NCI-H2196 (cell line): Measurements from ENCODE around the gene PCSK6.
A peak's percentile ranks its signal among the peaks of the same experiment; 100 is the strongest.

Experiments used
- DNase-seq: peaks from one replicate; lab custom pipeline; 2025; ENCODE audit not compliant: unreplicated experiment; lab: John Stamatoyannopoulos, UW

PCSK6 gene

DNA sequence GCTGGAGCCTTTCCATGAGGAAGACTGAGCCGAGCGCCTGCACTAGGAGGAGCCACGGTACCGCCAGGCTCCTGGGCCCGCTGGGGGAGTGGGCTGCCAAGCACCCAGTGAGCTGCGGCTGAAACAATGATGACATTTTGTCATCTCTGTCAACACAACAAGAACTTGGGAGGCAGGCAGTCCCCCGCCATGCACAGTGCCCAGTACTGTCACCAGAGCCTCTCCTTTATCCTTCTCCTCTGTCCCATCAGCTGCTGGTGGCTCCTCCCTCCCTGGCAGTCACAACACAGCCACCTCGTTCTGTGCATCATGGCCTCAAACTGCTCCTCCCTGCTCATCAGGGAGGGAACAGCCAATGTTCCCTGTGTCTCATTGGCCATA is 34.0 kb upstream of the PCSK6 start:
- no peak for DNase-seq

DNA sequence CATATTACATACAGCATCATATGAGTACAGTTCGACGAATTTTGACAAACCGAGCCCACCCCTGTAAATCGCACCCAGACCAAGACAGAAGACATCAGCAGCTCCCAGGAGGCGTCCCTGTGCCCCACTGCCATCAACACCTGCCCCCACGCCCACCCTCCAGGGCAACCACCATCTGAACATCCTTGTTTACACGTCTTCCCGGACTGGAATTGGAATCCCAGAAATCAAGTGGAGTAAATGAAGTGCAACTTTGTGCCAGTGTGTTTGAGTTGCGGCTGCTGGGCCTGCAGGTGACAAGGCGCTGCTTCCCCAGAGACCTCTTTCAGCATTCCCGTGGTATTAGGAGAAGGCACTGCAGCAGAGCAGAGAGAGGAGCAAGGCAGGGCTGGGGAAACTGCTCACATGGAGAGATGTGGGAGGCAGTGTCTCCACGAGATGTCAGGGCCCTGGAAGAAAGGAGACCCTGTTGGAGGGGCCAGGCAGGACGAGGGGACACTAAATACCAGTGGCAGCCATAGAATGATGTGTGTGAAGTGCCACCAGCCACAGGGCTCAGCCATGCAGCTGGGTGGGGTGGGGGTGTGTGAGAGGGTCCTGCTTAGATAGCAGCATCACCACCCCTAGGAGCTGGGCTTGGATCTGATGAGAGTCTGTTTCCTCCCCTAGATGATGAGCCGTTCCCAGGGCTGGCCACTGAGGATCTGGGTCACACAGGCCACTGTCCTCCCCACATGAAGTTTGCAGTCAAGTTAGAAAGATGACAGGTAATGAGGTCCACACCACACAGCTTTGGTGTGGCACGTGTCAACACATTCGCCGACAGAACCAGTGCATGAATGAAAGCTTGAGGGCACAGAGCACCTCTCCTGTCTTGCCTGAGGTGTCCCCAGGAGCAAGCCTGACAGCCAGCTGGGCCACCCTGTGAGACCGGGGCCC is 33.4 kb upstream of the PCSK6 start:
- no peak for DNase-seq

DNA sequence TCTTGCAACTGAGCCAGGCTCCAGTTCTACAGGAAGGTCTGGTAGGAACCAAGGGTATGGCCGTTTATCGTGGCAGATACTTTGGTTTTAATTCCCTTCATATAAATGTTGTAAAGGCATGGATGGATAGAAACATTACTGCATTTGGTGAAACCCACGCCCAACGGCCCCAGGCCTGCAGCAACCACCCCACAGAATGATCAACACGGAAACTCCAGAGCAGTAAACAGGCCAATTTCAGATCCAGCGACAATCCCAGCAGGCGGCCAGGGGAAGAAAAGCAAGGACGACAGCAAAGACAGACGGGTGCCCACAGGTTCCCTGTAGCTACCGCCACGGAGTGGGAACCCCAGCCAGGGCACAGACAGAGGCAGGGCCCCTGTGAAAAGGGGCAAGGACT is 32.6 kb upstream of the PCSK6 start:
- no peak for DNase-seq

DNA sequence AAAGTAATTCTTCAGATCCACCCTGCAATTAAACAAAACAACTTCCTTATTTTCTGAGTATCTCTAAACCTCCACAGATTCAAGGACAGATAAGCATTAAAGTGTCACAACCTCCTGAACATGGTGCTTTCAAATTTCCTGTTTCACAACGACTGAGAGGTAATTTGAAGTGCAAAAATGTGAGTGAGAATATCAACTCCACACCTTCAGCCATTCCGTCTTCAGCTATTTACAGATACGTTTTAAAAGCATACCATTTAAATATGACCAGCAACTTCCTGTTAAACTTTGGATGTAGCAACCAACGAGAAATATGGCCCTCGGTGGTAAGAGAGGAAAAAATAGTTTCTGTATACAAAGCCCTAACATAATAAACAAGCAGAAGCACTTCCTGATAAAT is 32.1 kb upstream of the PCSK6 start:
- DNase-seq = no peak

DNA sequence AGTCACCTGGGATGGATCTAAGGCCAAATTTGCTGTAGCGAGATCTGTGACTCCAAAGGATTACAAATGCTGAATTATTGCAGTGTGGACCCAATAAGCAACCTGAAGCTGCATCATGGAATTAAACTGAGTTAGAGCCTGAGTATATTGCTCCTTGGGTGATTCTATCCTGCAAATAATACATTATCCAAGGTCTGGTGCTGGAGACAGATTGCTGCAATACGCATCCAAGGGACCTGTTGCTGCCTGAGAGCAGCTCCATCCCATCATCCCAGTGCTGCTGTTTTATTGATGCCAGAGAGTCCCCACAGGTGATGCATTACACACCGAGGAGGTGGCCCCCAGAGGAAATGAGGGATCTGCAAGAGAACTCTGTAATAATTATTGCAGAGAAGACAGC is 31.6 kb upstream of the PCSK6 start:
- DNase-seq = no peak

DNA sequence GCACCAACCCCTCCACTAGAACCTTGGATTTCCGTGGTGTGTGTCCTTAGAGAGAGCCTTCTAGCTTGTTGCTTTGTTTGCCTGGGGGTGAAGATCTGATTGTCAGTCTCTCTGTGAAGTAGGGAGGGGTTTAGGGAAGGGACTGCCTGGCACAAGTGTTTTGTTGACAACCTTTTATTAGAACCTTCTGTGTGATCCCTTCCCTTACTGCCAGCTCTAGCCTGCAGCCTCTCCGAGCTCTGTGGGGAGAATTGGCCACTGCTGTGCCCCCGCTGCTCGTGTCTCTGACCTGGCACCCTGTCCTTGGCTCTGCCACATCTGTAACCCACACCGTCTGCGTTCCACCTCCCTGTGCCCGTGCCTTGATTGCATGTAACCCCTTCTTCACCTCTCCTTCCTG is 30.9 kb upstream of the PCSK6 start:
- DNase-seq = no peak

DNA sequence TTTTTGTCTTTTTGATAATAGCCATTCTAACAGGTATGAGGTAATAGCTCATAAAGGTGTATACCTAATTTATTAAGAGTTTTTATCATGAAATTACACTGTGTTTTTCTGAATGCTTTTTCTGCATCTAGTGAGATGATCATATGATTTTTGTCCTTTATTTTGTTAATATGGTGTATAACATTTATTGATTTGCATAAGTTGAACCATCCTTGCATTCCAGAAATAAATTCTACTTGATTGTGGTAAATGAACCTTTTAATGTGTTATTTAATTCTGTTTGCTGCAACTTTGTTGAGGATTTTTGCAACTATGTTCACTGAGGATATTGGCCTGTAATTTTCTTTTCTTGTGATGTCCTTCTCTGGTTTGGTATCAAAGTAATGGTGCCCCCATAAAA is 28.0 kb upstream of the PCSK6 start:
- DNase-seq = no peak

DNA sequence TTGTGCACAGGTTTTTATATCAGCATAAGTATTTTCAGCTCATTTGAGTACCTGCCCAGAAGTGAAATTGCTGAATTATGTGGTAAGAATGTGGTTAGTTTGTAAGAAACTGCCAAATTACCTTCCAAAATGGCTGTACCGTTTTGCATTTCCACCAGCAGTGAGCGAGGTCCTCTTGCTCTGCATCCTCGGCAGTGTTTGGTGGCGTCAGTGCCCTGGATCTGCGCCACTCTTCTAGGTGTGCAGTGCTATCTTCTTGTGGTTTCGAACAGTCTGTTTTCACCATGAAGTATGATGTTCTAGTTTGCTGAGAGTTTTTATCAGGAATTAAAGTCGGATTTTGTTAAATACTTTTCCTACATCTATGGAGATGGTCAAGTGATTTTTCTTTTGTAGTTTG is 24.8 kb upstream of the PCSK6 start:
- no peak for DNase-seq

DNA sequence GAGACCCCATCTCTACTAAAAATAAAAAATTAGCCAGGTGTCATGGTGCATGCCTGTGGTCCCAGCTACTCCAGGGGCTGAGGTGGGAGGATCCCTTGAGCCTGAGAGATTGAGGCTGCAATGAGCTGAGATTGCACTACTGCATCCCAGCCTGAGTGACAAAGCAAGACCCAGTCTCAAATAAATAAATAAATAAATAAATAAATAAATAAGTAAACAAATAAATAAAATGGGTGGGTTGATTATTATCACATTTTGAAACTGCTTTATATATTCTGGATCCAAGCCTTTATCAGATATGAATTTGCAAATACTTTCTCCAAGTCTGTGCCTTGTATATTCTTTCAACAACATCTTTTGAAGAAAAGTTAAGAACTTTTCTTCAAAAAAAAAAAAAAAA is 22.2 kb upstream of the PCSK6 start:
- no peak for DNase-seq

DNA sequence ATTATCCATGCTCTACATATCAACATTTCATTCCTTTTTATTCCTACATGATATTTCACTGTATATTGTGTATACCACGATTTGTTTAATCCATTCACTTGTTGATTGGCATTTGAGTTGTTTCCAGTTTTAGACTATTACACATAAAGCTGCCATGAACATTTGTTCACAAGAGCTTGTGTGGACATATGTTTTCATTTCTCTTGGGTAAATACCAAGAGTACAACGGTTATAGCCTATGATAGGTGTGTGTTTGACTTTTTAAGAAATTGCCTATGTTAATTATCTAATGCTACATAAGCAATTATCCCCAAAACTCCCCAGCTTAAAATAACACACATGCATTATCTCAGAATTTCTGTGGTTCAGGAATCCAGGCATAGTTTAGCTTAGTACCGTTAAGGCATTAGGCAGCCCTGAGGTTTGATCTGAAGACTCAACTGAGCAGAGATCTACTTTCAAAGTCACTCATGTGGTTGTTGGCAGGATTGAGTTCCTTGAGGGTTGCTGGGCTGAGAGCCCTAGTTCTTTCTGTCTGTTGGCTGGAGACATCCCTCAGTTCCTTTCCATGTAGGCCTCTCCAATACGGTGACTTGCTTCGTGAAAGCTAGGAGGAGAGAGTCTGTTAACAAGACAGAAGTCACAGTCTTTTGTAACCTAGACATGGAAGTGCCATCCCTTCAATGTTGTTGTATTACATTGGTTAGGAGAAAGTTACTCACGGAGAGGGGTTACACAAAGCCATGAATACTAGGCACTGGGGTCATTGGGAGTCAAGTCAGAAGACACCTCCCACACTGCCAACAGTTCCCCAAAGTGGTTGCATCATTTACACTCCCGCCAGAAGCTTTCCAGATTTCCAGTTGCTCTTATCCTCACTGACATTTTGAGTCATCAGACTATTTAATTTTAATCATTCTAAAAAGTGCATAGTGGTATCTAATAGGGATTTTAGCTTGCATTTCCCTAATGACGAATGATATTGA is 21.0 kb upstream of the PCSK6 start:
- no peak for DNase-seq

DNA sequence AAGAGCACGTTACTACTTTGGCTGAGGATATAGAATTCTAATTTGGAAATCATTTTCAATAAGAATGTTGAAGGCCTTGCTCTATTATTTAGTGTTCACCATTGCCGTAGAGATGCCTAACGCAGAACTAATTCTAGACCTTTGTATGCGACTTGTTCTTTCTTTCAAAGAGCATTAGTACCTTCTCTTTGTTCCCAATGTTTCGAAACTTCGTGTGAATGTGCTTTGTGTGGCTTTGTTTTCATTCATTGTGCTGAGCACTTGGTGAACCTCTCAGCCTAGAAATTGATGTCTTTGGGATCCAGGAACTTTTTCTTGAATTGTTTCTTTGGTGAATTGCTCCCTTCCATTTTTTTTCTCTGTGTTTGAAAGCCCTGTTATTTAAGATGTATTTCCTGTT is 19.8 kb upstream of the PCSK6 start:
- no peak for DNase-seq

DNA sequence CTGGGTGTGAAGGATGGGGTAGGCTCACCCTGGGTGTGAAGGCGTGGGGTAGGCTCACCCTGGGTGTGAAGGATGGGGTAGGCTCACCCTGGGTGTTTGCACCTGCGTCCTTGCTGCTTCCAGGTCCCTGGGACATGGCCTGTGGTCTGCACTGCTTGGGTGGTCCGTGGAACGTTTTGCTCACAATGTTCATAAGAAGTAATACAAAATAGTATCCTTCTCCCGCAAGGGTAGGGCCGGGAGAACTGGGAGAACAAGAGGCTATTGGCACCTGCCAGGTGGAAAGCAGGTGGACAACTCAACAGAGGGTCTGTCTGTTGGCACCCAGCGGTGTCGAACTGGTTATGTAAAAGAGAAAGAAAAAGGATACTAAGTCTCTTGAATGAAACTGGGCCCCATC is 17.0 kb upstream of the PCSK6 start:
- DNase-seq = no peak

DNA sequence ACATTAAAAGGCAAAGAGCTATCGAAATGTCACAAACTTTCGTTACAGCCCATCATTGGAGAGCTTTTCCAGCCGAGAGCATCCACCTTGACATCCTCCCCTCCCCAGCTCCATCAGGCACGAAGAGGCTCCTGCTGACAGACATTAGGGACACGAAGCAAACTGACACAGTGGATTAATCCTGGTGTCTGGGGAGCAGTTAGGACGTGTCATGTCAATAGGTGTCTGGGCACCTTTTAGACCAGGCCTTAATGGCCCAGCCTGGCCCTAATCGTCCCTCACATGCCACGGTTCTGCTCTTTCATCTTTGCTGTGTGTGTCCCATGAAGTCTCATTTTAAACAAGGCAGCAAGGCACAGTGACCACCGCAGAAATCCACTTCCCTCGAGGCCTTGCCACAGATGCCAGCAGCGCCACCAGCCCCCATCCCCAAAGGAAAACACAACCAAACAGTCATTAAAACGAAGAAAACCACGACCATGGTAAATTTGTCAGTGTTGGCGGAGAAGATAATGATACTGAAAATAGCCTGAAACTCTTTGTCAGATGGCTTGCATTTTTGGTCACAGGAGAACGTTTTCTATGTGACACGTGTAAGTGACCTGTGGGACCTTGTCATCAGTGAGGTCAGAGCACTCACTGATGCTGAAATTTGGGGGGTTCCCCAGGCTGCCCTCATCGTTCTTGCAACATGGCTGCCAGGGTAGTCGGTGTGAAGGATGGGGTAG is 16.3 kb upstream of the PCSK6 start:
- DNase-seq = no peak

DNA sequence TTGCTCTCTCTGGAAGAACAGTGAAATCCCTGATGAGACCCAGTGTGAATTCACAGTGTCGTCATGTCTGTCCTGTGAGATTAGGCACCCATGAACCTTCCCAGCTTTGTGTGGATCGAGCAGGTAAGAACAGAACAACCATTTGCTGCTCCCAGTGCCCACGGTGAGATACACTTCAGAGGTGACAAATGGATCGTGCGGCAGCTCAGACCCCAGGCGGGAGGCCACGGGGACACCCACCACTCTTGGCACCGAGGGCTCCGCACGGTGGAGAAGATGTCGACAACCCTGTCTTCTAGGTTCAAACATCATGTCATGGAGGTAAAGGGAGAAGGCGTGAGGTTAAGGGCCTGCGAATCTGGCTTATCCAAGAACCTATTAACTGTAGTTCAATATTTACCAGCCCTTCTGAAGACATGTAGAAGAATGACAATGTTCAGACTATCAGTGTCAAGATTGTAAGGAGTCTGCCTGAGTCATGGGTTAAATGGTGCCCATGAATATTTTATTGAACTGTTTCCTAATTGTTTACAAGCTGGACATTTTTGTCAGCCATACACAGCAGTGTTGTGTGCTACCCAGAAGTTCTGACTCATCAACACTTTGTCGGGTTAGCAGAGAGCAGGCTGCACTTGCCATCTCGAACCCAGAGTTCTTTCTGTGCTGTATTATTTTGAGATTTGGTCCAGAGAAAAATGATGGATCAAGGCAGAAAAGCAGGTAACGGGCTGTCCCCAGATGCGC is 15.5 kb upstream of the PCSK6 start:
- DNase-seq = no peak

DNA sequence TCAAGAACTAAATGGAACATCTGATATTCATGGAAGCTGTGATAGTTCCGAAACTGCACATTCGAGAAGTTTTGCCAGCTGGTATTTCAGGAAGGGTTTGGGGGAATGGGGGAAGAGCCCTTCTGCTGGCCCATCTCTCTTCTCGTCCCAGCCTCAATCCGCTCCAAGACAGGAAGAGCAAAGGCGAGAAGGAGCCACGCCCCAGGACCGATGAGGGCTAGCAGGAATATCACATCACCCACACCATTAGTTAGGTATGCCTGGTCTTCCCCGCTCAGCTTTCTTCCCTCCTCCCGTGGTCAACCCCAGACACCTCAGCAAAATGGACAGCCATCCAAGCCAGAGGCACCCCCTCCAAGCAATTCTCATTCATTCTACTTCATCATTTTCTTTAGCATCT is 14.9 kb upstream of the PCSK6 start:
- no peak for DNase-seq

DNA sequence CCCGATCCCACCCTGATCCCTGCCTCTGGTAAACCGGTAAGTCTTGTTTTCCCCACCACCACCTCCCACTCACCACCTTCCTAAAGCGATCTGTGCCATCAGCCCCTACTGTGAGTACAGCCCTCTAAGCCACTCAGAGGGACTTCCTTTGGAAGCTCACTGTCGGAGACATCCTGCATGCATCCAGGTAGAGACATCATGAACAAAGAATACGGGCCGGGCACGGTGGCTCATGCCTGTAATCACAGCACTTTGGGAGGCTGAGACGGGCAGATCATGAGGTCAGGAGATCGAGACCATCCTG is 13.7 kb upstream of the PCSK6 start:
- DNase-seq = no peak

DNA sequence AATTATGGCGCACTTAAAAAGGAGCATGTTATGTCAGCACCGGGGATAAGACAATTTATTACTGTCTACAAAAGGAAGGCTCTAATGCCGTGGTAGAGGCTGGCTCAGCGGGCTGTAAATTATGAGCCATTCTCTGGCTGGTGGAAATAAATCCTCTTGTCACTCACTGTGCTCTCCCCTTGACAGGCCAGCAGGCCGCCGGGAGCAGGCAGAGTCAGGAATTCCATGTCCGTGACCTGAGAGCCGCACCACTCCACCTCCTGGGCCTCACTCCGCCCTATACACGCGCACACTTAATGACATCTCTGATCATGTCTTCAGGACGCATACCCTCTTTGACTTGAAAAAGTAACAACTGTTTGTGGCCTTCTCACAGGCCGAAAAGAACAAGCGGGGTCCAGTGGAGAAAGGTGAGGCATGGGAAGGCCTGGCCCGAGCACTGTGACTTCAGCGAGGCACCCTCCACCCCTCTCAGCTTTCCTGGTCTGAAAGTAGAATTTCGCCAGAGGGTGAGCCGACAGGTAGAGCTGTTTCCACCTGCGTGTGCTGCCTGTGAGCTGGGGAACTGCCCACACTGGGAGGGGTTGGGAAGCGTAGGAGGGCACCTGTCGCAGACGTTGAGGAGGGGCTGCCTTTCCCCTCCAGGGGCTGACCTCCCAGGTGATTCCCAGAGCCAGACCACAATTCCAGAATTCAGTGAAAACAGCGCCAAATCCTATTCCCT is 13.2 kb upstream of the PCSK6 start:
- DNase-seq = no peak

DNA sequence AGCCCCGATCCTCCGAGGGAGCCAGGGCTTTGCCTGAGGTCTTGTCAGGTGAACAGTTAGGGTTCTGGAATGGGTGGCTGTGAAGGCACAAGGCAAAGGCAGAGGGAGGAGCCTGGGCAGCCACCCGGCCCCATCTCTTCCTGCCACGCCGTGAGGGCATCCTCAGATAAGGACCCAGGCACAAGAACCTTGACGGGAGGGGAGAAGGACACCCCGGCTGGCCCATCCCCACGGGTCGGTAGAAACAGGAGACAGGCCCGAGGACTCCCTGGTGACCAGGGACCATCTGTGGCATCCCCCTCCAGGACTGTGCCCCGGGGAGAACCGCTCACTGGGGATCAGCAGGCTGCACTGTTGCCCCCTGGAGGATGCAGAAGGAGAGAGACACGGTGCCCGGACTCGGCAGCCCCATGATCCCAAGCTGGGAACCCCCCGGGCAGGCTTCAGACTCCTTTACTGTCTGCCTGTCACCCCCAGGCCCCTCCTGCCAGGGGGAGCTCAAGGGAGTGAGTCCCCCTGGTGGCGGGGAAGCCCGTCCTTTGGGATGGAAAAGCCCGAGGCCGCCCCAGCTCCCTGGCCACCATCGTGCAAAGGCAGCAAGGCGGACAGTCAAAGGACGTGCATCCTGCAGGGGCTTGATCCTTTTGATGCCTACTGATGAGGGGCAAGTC is 12.3 kb upstream of the PCSK6 start:
- DNase-seq = peak; percentile 1

DNA sequence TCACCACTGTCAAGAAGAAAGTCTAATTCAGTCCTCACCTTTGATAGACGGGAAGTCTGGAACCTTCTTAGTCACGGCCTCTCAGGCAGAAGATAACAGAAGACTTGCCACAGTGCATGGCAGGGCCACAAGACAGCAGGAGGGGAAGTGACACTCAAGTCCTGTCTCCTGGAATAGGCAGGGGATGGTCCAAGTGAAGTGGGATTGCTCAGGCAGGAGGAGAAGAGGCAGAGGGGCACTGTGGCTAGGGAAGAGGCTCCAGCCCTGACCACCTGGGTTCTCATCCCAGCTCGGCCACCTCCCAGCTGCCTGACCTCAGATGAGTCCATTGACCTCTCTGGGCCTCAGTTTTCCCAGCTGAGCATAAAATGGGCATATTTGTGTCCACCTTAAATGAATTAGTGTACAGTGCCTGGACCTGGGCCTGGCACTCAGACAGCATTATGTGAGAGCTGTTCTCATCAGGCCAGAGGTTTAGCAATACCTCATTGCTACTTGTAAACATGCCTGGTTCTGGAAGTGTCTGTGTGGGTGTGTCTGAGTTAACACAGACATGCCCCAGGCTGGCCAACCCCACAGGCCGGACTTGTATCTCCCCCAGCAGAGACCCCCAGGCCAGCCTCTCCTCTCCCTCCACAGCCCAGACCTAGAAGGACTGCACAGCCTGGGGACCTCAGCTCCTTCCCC is 11.5 kb upstream of the PCSK6 start:
- DNase-seq = no peak
